ELR (cell line): ENCODE results near the gene PCDHGC3.
A peak's percentile ranks its signal among the peaks of the same experiment; 100 is the strongest.

Source experiments
- DNase-seq: peaks from one replicate; pipeline ENCODE4 v3.0.0-alpha.2; 2015; ENCODE audit warnings: low read depth

PCDHGC3 gene

DNA sequence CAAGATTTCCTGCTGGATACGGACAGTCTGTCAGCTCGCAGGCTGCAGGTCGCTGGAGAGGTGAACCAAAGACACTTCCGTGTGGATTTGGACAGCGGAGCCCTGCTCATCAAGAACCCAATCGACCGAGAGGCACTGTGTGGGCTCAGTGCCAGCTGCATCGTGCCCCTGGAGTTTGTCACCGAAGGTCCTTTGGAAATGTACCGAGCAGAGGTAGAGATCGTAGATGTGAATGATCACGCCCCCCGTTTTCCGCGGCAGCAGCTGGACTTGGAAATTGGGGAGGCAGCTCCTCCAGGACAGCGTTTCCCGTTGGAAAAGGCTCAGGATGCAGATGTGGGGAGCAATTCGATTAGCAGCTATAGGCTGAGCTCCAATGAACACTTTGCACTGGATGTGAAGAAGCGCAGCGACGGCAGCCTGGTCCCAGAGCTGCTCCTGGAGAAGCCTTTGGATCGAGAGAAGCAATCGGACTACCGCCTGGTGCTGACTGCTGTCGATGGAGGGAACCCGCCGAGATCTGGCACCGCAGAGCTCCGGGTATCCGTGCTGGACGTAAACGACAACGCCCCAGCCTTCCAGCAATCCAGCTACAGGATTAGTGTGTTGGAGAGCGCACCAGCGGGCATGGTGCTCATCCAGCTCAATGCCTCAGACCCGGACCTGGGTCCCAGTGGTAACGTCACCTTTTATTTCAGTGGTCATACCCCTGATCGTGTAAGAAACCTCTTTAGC is 9.7 kb downstream of the PCDHGC3 start:
- no peak for DNase-seq

GRCh38 chr5:141486091-141486490 is 10.3 kb downstream of the PCDHGC3 start:
- DNase-seq, result no peak

- no peak for DNase-seq
These were observed 11.4 kb downstream of the PCDHGC3 start for GRCh38 chr5:141487131-141487530.

- DNase-seq, result peak; percentile 82
These were observed 13.1 kb downstream of the PCDHGC3 start, which contains the start of gene PCDHGC5 for GRCh38 chr5:141488591-141489561. Gene PCDHGC5 (plus strand): TSS chr5:141489081. CDS start chr5:141489241, 160 bp downstream.

- no peak for DNase-seq
These were observed 14.1 kb downstream of the PCDHGC3 start for GRCh38 chr5:141489841-141490240.

- no peak for DNase-seq
These were observed 14.5 kb downstream of the PCDHGC3 start for GRCh38 chr5:141490271-141490670.

DNA sequence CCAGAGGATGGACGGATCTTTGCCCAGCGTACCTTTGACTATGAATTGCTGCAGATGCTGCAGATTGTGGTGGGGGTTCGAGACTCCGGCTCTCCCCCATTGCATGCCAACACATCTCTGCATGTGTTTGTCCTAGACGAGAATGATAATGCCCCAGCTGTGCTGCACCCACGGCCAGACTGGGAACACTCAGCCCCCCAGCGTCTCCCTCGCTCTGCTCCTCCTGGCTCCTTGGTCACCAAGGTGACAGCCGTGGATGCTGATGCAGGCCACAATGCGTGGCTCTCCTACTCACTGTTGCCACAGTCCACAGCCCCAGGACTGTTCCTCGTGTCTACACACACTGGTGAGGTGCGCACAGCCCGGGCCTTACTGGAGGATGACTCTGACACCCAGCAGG is 15.0 kb downstream of the PCDHGC3 start:
- no peak for DNase-seq

DNA sequence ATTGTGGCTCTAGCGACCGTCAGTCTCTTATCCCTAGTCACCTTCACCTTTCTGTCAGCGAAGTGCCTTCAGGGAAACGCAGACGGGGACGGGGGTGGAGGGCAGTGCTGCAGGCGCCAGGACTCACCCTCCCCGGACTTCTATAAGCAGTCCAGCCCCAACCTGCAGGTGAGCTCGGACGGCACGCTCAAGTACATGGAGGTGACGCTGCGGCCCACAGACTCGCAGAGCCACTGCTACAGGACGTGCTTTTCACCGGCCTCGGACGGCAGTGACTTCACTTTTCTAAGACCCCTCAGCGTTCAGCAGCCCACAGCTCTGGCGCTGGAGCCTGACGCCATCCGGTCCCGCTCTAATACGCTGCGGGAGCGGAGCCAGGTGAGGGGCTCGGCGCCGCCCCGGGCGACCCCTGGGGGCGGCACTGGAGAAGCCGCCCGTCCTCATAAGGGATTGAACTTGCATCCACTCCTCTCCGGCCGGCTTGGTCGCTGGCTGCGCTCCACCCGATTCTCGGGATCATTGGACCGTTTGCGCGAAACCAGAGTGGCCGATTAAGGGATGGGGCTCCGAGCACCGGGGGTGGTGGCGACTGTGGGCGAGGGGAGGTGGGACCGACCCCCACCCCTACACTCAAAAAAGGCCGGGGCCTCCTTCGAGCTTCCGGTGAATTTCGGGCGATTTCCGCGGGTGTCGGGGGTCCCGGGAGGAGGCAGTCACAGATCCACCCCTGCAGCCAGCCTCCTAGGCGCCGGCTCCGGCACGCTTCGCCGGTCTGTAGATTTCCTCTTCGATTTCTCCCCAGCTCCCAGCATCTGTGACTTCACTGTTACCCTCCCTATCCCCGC is 15.8 kb downstream of the PCDHGC3 start:
- DNase-seq, result no peak

GRCh38 chr5:141492168-141492885 is 16.6 kb downstream of the PCDHGC3 start:
- no peak for DNase-seq

DNA sequence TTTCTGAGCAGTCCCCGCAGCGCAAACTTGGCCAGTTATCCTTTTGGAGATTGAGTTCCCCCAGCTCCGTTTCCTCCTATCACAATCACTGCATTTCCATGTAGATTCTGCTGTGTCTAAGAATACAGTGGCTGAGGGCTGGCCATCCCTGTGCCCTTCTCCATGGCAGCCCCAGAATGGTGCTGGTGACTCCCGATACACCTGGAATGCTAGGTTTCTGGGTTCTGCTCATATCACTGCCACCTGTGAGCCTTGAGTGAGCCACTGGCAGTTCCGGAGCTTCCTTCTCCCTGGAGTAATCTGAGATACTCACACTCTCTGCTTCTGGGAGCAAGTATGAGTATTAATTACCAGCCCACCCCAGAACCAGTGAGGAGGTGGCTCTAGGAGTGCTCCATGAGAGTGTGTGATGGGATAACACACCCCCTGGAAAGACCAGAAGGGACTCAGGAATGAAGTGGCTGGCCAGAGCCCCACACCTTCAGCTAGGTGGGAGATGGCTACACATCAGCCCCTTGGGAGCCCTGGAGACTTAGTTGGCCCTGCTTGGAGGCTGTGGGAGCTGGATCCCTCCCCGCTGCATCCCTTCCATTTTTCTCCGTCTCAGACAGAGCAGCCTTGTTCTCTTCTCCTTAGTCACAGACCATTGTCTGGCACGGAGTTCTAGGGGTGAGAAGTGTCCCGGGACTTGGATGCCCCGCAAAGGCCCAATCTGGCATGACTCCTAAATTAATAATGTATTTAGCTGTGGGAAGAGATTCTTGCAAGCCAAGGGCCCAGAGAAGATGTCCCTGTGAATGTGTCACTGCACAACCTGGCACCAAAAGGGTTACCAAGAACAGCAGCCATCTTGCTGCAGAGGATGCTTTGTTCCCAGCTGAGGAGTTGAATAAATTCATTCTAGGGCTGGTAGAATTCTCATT is 18.0 kb downstream of the PCDHGC3 start:
- no peak for DNase-seq

DNA sequence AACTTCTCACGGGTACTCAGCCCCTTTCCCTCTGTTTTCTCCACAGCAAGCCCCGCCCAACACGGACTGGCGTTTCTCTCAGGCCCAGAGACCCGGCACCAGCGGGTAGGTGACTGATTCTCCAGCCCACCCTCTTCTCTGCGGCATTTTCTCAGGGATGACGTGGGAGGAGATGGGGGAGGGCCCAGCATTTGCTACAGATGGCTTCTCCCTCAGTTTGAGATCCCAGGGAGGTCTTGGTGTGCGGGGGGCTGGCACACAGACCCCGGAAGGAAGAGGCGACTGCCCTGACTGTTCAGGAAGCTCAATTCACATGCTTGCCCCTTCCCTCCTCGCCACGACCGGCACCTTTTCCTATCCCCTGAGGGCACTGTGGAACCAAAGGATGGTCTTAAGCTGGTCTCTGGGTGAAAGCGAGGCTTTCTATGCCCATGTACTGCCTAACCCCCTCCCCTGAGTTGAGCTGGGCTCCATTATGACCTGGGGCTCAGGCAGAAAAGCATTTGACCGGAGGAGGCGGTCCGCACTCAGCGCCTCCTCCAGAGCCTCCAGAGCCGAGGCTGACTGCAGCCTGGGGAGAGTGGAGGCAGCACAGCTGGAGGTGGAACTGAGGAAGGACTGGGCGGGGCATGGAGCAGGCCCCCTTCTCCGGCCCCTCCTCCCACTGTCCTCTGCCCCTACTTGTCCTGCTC is 19.1 kb downstream of the PCDHGC3 start:
- no peak for DNase-seq

GRCh38 chr5:141495453-141495811 is 19.7 kb downstream of the PCDHGC3 start:
- DNase-seq, result no peak

DNA sequence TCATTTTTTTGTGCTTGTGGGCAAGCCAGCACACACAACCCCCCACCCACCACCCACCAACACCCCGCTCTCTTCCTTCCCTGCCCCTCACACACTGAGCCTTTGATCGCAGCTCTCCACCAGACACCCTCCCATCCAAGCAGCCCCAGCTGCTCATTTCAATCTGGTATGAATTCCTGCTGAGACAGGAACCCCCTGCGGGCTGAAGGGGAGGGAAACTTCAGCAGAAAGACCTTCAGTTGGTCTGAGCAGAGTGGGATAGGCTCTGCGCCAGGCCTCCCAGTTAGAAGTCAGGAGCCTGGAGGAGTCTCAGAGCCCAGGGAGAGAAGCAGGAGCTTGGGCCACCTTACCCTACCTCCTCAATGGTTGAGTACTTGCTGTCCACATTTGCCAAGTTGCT is 20.3 kb downstream of the PCDHGC3 start:
- DNase-seq, result no peak

DNA sequence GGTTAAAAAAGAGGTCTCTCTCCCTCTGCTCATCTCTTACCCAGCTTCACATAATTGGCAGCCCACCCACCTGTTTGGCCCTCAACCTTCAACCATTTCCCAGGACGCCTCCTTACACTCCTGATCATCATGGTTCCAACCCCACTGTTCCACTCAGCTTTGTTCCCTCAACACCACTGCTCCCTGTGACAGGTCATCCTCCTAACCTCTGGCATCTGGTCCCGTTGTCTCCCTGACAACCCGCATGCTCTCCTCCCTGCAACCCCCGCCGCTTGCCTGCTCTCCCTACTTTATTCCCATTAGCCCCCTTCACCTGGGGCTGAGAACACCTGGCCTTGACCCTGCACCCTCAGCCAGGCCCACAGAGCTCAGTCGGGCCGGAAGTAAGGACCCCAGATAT is 26.0 kb downstream of the PCDHGC3 start:
- DNase-seq, result no peak

DNA sequence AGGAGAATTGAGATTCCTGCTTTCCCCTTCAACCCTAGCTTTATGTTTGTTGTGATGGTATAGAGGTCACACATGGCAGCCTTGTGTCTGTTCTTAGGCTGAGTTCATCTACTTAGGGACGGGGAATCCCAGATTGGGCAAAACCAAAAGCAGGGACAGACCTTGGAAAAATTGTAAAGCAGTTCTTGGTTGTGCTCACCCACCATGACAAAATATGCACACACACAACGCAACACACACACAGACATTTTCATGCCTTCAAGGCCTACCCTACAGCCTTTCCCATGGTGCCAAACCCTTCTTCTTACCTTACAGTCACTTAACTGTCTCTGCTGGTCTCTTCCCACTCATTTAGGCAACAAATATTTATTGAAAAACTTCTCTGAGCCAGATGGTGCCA is 27.9 kb downstream of the PCDHGC3 start:
- no peak for DNase-seq

DNA sequence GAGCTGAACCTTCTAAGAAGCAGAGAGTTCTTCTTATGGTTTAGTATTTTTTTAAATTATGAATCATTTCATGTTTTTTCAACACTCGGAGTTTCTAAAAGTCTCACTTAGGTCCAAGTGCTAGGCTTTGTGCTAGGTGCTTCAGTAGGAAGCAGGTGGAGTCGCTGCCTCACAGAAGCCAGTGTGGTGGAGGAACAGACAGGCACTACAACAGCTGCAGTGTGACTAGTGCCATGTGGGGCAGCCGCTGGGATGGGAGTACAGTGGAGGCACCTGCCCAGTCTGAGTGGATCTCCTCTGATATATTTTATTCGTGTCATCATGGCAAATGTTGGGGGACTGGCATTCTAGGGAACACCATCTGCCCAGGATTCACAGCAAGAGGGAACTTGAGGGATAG is 28.4 kb downstream of the PCDHGC3 start:
- no peak for DNase-seq

DNA sequence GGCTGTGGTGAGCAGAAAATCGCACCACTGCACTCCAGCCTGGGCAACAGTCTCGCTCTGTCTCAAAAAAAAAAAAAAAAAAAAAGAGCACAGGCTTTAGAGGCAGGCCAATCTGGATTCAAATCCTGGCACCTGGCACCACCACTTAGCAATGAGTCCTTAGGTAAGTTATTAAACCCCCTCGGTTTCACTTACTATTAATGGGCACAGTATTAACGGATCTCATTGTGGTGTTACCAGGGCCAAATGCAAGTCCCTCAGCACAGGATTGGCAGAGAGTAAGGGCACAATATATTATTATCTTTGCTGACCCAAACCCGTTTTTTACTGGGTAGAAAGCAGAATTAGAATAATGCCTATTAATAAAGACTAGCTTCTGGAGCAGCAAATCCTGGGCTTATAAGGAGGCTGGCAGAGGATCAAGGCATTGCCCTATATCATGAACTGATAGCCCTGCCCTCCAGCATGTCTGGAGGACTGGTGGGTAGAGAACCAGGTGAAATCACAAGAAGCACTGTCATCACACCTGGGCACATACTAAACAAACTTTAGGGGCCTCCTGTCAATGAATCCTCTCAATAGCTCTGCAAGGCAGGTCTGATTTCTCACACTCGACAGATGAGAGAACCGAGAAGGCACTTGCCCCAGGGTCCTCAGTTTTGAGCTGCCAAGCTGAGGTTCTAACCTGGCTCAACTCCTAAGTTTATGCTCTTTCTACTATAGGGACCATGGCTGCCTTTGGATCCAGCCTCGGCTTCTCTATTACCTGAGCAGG is 30.8 kb downstream of the PCDHGC3 start:
- no peak for DNase-seq

- peak; percentile 78 for DNase-seq
These were observed 31.8 kb downstream of the PCDHGC3 start for GRCh38 chr5:141507387-141508091.
